K562 (cell line): ENCODE results near the gene NTM. TPM values are rescaled to one million over a fixed set of nuclear protein-coding genes. Genes with fewer than 3 reads are reported as not detected.

Experiments used
- HNRNPH1 ChIP-seq: fragments of 200-400 bp; formaldehyde crosslinking; optimal IDR thresholded peaks from 2 replicates; pipeline ENCODE3; 2017; ENCODE audit warnings: low read depth, mild to moderate bottlenecking, low read length, moderate library complexity
- LCOR ChIP-seq: sonication (generic); formaldehyde crosslinking; IDR thresholded peaks from 2 replicates; pipeline ENCODE4 v1.8.0; 2022; ENCODE audit warnings: mild to moderate bottlenecking, missing genetic modification reagents
- PHF21A ChIP-seq: fragments of 450-650 bp; IDR thresholded peaks from 2 replicates; pipeline ENCODE4 v1.6.1; 2017; ENCODE audit warnings: low read depth, borderline replicate concordance
- SIN3A ChIP-seq, 2 experiments: fragments of 150-350 bp in 1 of 2; IDR thresholded peaks; 2 replicates each; pipeline ENCODE4 v1.6.1; 2011 to 2016; ENCODE audit warnings: borderline replicate concordance in 2 of 2, low read depth in 2 of 2, low read length in 2 of 2, mild to moderate bottlenecking in 2 of 2, moderate library complexity in 2 of 2; ENCODE audit not compliant: control insufficient read depth in 1 of 2
- polyA plus RNA-seq, 8 experiments: library from polyadenylated mRNA; depleted of rRNA in 4 of 8; stranded (reverse) in 5 of 8; unstranded in 3 of 8; fragments of >200 nt; fragmentation: Nextera tagmentation in 2 of 8; fragmentation: Illumina TruSeq in 1 of 8; extraction: Ambion mirVana in 2 of 8; extraction: Trizol in 1 of 8; gene quantifications; 2 replicates each; pipeline versions ENCODE4 v1.2.1 to v1.2.3, GENCODE V29; 2011 to 2014; ENCODE audit warnings: inconsistent platforms in 1 of 8, missing spikeins in 1 of 8
- total RNA-seq, 7 experiments: library from RNA; depleted of rRNA in 6 of 7; stranded (reverse); fragments of >200 nt in 6 of 7; fragmentation: Illumina TruSeq in 2 of 7; extraction: Trizol in 2 of 7; gene quantifications; 2 replicates each; pipeline versions ENCODE4 v1.2.1 to v1.2.3, GENCODE V29; 2011 to 2021; ENCODE audit warnings: low replicate concordance in 1 of 7
- TF ChIP-seq, protein P1 (sequence below): fragments of 150-350 bp; IDR thresholded peaks from 2 replicates; pipeline ENCODE4 v1.6.1; 2014; ENCODE audit warnings: low read depth, mild to moderate bottlenecking, low read length, borderline replicate concordance
- TF ChIP-seq, protein P2 (sequence below), 2 experiments: fragments of 250-450 bp in 1 of 2; fragments of 450-650 bp in 1 of 2; sonication (Bioruptor Pico) in 1 of 2; IDR thresholded peaks; 2 replicates each; pipeline versions ENCODE4 v1.6.1 to v1.8.0; 2016 to 2021; ENCODE audit warnings: mild to moderate bottlenecking in 2 of 2, moderate library complexity in 2 of 2, missing compliant biosample characterization in 1 of 2, missing genetic modification characterization in 1 of 2
- TF ChIP-seq, protein P3 (sequence below): sonication (generic); formaldehyde crosslinking; IDR thresholded peaks from 2 replicates; pipeline ENCODE4 v1.8.1; 2023; ENCODE audit warnings: missing genetic modification reagents, mild to moderate bottlenecking, borderline replicate concordance

NTM gene
- total and polyA plus RNA-seq, 9 of the 15 experiments (the other 6 are each of a cell fraction or from before 2014, with no cell fraction given) = not detected

DNA sequence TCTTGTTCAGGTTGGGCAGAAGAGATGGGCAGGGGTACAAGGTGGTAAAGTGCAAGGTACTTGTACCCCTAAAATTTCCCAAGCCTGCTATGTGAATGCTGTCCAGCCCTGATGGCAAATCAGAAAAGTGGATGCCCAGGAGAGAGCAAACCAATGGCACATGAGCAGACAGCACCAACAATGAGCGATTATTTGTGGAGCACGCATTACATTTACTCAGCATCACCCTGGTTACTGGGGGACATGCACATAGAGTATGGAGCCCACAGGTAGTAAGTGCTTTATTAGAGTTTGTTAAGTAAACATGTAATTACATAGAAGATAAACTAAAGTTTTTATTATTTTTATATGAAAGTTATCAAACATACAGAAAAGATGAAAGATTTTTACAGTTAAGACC is 165.7 kb downstream of the NTM start (continued):
- TF ChIP-seq, protein P1, sequence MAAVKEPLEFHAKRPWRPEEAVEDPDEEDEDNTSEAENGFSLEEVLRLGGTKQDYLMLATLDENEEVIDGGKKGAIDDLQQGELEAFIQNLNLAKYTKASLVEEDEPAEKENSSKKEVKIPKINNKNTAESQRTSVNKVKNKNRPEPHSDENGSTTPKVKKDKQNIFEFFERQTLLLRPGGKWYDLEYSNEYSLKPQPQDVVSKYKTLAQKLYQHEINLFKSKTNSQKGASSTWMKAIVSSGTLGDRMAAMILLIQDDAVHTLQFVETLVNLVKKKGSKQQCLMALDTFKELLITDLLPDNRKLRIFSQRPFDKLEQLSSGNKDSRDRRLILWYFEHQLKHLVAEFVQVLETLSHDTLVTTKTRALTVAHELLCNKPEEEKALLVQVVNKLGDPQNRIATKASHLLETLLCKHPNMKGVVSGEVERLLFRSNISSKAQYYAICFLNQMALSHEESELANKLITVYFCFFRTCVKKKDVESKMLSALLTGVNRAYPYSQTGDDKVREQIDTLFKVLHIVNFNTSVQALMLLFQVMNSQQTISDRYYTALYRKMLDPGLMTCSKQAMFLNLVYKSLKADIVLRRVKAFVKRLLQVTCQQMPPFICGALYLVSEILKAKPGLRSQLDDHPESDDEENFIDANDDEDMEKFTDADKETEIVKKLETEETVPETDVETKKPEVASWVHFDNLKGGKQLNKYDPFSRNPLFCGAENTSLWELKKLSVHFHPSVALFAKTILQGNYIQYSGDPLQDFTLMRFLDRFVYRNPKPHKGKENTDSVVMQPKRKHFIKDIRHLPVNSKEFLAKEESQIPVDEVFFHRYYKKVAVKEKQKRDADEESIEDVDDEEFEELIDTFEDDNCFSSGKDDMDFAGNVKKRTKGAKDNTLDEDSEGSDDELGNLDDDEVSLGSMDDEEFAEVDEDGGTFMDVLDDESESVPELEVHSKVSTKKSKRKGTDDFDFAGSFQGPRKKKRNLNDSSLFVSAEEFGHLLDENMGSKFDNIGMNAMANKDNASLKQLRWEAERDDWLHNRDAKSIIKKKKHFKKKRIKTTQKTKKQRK = no peak
- TF ChIP-seq PHF21A (no peak), LCOR (CRISPR knock-in tag) (no peak), SIN3A (IDR thresholded peaks at IDR 0.05; ENCODE audit: borderline replicate concordance in 2 of 2, control insufficient read depth in 1 of 2, low read depth in 2 of 2, low read length in 2 of 2) (no peak), HNRNPH1 (no peak)
- TF ChIP-seq, protein P2, sequence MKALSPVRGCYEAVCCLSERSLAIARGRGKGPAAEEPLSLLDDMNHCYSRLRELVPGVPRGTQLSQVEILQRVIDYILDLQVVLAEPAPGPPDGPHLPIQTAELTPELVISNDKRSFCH (CRISPR knock-in tag; IDR thresholded peaks at IDR 0.05) = no peak
- TF ChIP-seq, protein P2 (tag; IDR thresholded peaks at IDR 0.05) = no peak
- TF ChIP-seq, protein P3, sequence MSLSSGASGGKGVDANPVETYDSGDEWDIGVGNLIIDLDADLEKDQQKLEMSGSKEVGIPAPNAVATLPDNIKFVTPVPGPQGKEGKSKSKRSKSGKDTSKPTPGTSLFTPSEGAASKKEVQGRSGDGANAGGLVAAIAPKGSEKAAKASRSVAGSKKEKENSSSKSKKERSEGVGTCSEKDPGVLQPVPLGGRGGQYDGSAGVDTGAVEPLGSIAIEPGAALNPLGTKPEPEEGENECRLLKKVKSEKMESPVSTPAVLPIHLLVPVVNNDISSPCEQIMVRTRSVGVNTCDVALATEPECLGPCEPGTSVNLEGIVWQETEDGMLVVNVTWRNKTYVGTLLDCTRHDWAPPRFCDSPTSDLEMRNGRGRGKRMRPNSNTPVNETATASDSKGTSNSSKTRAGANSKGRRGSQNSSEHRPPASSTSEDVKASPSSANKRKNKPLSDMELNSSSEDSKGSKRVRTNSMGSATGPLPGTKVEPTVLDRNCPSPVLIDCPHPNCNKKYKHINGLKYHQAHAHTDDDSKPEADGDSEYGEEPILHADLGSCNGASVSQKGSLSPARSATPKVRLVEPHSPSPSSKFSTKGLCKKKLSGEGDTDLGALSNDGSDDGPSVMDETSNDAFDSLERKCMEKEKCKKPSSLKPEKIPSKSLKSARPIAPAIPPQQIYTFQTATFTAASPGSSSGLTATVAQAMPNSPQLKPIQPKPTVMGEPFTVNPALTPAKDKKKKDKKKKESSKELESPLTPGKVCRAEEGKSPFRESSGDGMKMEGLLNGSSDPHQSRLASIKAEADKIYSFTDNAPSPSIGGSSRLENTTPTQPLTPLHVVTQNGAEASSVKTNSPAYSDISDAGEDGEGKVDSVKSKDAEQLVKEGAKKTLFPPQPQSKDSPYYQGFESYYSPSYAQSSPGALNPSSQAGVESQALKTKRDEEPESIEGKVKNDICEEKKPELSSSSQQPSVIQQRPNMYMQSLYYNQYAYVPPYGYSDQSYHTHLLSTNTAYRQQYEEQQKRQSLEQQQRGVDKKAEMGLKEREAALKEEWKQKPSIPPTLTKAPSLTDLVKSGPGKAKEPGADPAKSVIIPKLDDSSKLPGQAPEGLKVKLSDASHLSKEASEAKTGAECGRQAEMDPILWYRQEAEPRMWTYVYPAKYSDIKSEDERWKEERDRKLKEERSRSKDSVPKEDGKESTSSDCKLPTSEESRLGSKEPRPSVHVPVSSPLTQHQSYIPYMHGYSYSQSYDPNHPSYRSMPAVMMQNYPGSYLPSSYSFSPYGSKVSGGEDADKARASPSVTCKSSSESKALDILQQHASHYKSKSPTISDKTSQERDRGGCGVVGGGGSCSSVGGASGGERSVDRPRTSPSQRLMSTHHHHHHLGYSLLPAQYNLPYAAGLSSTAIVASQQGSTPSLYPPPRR (CRISPR knock-in tag) = no peak
